GM19035 (cell line): ENCODE results near the gene LGSN.
"Not testable (repeated sequence)": the region's sequence is repeated elsewhere in the genome, so short reads cannot be mapped to it uniquely, and the experiment has no call there.

Experiments
- ATAC-seq: cut with Tn5 transposase; IDR thresholded peaks from one replicate; pipeline ENCODE4 v1.9.1; 2021; ENCODE audit not compliant: unreplicated experiment

Gene LGSN

DNA sequence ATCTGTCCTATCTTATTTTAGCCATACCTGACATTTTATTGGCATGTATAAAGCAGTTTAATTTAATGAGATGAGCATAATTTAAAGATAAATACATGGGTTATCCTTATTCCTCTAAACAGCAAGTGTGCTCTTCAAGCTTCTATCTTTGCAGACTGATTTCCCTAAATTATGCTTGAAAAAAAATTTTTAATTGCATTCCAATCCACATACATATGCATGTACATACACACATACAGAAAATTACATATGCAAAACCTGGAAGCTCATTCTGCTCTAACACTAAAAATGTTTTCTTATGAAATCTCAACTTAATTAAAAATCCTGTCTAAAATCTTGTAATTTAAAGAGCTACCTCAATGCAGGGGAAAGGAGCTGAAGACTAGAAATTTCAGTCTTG lies 73.2 kb downstream of the LGSN start:
- no peak for ATAC-seq

DNA sequence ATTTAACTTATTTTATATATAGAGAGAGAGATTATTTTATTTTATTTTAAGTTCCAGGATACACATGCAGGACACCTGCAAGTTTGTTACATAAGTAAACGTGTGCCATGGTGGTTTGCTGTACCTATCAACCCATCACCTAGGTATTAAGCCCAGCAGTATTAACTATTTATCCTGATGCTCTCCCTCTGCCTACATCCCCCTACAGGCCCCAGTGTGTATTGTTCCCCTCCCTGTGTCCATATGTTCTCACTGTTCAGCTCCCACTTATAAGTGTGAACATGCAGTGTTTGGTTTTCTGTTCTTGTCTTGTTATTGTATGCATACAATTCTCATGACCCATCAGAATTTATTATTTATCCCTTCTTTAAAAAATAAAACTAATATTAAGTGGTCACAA lies 73.9 kb downstream of the LGSN start:
- peak; percentile 69 for ATAC-seq

DNA sequence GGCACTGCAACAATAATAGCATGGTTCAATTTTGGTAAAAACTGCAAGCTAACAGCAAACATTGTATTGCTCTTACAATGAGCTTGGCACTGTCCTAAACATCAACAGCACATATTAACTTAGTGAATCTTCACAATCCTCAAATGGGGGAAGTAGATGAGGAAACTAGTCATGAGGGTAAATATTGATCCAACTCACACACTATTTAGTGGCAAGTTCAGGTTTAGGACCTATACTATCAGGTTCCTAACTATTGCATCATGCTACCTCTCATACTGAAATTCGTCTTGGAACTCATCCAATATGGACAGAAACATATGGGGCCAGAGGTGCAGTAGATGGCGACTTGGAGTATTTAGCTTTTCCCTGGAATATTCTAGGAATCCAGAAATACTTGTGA lies 74.4 kb downstream of the LGSN start:
- ATAC-seq = no peak

DNA sequence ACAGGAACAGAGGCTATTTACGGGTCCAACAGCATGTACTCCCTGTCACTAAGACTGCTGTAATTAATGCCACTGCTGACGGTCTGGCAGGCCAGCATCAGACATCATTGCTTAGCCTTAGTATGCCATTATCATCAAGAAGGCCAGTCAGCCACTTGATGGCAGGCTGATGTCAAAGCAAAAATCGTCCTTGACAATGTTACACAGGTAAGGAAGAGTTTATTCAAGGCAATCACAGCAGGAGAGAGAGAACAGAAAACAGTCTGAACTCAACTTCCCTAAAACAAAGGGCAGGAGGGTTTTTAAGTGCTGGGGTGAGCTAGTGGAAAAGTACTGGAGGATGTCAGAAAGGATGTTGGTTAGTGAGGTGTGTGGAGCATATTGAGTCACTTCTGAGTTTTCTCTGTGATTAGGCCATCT lies 83.4 kb downstream of the LGSN start:
- no peak for ATAC-seq

- ATAC-seq = not testable (repeated sequence)
Measured at GRCh38 chr6:63230511-63230910, 89.3 kb downstream of the LGSN start.

DNA sequence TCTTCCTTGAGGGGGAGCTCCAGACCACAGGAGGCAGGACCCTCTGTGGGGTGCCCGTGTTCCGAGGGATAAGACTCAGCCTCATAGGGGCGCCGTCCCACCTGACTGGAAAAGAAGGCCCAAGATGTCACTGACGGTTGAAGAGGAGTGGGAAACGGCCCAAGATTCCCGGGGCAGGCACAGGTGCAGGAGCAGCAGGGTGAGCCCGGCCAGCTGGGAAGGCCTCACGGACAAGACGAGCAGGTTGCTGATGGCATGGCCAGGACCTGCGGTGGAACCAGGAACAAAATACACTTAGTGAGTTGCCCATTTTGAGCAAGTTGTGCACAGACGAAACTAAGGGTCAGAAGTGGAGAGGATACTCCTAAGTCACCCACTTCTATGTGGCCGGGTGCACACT lies 89.8 kb downstream of the LGSN start:
- not testable (repeated sequence) for ATAC-seq

- not testable (repeated sequence) for ATAC-seq
Measured at GRCh38 chr6:63227928-63228894, 91.6 kb downstream of the LGSN start.

DNA sequence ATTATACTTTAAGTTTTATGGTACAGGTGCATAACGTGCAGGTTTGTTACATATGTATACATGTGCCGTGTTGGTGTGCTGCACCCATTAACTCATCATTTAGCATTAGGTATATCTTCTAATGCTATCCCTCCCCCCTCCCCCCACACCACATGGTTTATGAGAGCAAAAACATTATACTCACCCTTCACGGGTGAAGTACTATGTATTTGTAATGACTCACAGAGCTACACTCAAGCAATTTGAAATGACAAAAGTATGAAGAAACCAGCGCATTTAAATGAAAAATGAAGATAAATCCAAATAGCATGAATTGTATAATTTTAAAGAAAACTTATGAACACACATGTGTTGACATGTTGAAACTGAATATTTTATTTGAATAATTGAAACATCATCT lies 93.8 kb downstream of the LGSN start:
- ATAC-seq = not testable (repeated sequence)
